Glutamatergic neuron (in vitro differentiated cells): ENCODE results near the gene PSMD1. TPM values are rescaled to one million over a fixed set of nuclear protein-coding genes. Genes with fewer than 3 reads are reported as not detected.

Experiments used
- DNase-seq: peaks from one replicate; pipeline ENCODE4 v3.0.0; 2022
- H3K27ac Mint-ChIP-seq: one replicate; pipeline ENCODE4 v1.8.0; 2020; ENCODE audit warnings: mild to moderate bottlenecking, mixed read lengths, inconsistent platforms; ENCODE audit not compliant: unreplicated experiment
- H3K27me3 Mint-ChIP-seq: one replicate; pipeline ENCODE4 v1.8.0; 2020; ENCODE audit warnings: mild to moderate bottlenecking, moderate library complexity, mixed read lengths, inconsistent platforms; ENCODE audit not compliant: unreplicated experiment
- H3K36me3 Mint-ChIP-seq: one replicate; pipeline ENCODE4 v1.8.0; 2020; ENCODE audit warnings: mild to moderate bottlenecking, mixed read lengths, inconsistent platforms; ENCODE audit not compliant: unreplicated experiment
- H3K4me1 Mint-ChIP-seq: one replicate; pipeline ENCODE4 v1.8.0; 2020; ENCODE audit warnings: mild to moderate bottlenecking, low read depth, mixed read lengths, inconsistent platforms; ENCODE audit not compliant: unreplicated experiment
- H3K4me3 Mint-ChIP-seq: one replicate; pipeline ENCODE4 v1.8.0; 2020; ENCODE audit warnings: mild to moderate bottlenecking, mixed read lengths, inconsistent platforms; ENCODE audit not compliant: unreplicated experiment
- H3K9me3 Mint-ChIP-seq: one replicate; pipeline ENCODE4 v1.8.0; 2020; ENCODE audit warnings: mild to moderate bottlenecking, moderate library complexity, mixed read lengths, inconsistent platforms; ENCODE audit not compliant: unreplicated experiment
- total RNA-seq: library from RNA; stranded (reverse); fragmentation: NEBNext Ultra II Directional; extraction: Animal tissue kit (Norgen Biotek cat#: 25700); gene quantifications from one replicate; pipeline ENCODE4 v1.2.1, GENCODE V29; 2021; ENCODE audit not compliant: unreplicated experiment
- TF ChIP-seq, protein P1 (sequence below): fragments of 200-600 bp; sonication (generic); IDR thresholded peaks from one replicate; pipeline ENCODE4 v1.5.0; 2021; ENCODE audit not compliant: partially characterized antibody, unreplicated experiment

PSMD1 gene
- total RNA-seq, 1 donor from 2014 or later = 126 TPM

DNA sequence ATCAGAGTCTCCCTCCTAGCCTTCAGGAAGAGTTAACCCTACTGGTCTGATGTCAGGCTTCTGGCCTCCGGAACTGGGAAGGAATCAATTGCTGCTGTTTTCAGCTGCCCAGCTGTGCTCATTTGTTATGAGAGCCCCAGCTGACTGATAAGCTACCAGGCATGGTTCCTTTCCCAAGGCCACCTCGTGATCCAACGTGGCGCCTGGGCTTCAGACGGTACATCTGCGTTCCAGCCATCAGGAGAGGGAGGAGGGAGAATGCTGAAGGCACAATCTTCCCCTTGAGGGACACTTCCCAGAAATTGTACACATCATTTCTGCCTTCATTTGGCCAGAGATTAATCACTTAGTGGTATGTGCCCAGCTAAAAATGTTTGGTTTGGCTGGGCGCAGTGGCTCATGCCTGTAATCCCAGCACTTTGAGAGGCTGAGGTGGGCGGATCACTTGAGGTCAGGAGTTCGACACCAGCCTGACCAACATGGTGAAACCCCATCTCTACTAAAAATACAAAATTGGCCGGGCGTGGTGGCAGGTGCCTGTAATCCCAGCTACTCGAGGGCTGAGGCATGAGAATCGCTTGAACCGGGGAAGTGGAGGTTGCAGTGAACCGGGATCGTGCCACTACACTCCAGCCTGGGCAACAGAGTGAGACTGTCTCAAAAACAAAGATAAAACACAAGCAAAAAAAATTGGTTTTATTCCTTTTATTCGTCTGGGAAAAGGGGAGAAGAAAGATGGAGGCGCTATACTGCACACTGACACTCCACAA lies 131.3 kb downstream of the PSMD1 start:
- no peak overlapping the region for H3K4me3 Mint-ChIP-seq
- H3K4me1 Mint-ChIP-seq = no peaks in the 10 kb centered on the region
- no peak overlapping the region for H3K27ac Mint-ChIP-seq
- H3K27me3 Mint-ChIP-seq = peaks cover under 1% of the 10 kb centered on the region
- DNase-seq = no peak
- no peaks in the 10 kb centered on the region for H3K36me3 Mint-ChIP-seq
- peaks cover 2% of the 10 kb centered on the region for H3K9me3 Mint-ChIP-seq
- TF ChIP-seq, protein P1, sequence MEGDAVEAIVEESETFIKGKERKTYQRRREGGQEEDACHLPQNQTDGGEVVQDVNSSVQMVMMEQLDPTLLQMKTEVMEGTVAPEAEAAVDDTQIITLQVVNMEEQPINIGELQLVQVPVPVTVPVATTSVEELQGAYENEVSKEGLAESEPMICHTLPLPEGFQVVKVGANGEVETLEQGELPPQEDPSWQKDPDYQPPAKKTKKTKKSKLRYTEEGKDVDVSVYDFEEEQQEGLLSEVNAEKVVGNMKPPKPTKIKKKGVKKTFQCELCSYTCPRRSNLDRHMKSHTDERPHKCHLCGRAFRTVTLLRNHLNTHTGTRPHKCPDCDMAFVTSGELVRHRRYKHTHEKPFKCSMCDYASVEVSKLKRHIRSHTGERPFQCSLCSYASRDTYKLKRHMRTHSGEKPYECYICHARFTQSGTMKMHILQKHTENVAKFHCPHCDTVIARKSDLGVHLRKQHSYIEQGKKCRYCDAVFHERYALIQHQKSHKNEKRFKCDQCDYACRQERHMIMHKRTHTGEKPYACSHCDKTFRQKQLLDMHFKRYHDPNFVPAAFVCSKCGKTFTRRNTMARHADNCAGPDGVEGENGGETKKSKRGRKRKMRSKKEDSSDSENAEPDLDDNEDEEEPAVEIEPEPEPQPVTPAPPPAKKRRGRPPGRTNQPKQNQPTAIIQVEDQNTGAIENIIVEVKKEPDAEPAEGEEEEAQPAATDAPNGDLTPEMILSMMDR = no peak

DNA sequence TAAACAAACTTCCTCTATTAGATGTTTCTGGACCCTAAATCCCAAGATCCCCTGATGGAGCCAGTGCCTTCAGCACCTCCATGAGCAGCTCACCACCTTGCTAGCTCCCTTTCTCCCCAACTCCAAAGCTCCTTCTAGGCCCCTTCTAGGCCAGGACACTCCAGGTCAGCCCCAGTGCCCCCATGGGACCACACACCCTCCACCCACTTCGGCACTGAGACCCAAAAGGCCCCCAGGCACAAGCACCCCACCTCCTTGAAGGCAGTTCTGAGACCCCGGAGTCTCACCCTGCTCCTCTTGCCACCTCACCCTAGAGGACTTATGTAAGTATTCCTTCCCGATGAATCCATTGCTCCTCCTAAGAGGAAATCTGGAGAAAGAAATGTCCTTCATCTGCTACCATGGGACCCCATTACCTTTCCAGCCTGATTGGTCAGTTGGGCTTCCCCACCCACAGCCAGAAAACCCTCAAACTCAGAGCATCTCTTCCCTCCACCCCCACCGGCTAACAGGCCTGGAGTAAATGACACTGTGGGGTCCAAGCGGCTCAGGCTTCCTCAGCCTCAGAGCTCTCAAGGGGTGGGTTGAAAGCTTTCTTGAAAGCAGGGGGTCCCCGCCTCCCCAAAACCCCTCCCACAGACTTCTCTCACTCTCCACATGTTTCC lies 132.0 kb downstream of the PSMD1 start:
- Mint-ChIP-seq H3K27ac (no peak overlapping the region), H3K27me3 (no peaks in the 10 kb centered on the region), H3K4me1 (no peaks in the 10 kb centered on the region)

DNA sequence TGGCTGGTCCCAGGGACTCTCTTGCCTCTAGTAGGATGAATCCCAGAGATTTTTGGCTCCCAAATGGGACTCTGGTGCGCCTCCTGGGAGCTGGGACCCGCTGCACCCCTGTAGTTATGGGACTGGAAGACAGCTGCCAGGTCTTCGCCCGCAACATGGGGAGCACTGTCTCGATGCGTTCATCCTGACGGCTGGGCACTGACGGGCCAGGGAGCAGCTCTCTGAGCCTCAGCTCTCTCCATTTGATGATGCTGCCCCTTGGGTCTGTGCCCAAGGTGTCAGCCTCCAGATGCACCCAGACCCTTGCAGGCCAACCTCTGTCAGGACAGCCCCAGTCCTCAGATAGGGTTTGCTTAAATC lies 132.5 kb downstream of the PSMD1 start:
- Mint-ChIP-seq H3K4me3 (no peak overlapping the region), H3K36me3 (no peaks in the 10 kb centered on the region), H3K9me3 (peaks cover 2% of the 10 kb centered on the region), H3K4me1 (no peaks in the 10 kb centered on the region), H3K27me3 (no peaks in the 10 kb centered on the region), H3K27ac (no peak overlapping the region)
- no peak for DNase-seq
- TF ChIP-seq, protein P1 = no peak

More for the DNA sequence above, 132.0 kb downstream of the PSMD1 start:
- no peak overlapping the region for H3K4me3 Mint-ChIP-seq
- H3K36me3 Mint-ChIP-seq = no peaks in the 10 kb centered on the region
- TF ChIP-seq, protein P1 = no peak
- H3K9me3 Mint-ChIP-seq = peaks cover 2% of the 10 kb centered on the region
- no peak for DNase-seq

DNA sequence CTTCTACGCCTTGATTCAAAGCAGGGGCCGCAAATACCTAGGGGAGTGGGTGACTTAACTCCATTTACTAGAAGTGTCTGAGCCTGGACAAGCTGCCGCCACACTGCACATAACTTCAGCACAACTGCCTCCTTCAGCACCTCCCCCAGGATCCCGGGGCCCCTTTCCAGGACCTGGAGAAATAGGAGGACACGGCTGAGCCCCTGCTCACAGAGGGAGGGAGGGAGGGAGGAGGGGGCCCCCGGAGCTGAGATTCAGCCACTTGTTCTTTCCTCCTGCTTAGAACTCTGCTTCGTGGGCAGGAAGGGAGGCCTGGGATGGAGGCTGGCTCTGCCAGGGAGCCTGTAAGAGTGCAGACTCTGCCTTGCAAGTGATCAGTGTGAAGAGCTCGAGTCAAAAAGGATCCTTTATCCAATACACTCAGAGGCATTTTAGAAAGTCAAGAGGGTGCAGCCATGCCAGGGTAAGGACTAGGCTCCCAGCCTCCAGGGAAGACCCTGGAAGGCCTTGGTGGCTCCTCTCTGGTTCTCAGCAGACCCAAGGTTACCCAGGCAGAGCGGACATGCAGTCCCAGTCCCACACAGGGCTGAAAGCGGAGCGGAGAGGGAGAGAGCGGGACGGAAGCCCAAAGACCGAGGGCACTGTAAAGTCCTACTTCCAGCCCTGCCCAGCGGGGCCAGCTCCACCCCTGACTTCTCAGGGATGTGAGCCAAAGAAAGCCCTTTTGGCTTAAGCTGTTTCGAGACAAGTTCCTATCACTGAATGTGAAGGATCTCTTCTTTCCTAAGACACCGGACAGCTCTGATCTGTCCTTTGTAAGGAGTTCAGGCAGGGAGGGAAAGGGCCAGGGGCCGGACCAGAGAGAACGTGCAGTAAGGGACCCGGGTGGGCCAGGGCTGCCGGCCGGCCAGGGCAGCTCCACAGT lies 133.2 kb downstream of the PSMD1 start:
- Mint-ChIP-seq H3K27ac (no peak overlapping the region), H3K4me3 (no peak overlapping the region)
- no peak for DNase-seq

More for the DNA sequence above, 133.2 kb downstream of the PSMD1 start:
- H3K9me3 Mint-ChIP-seq = peaks cover 2% of the 10 kb centered on the region
- no peaks in the 10 kb centered on the region for H3K27me3 Mint-ChIP-seq
- TF ChIP-seq, protein P1 = no peak
- H3K36me3 Mint-ChIP-seq = no peaks in the 10 kb centered on the region
- H3K4me1 Mint-ChIP-seq = no peaks in the 10 kb centered on the region
